Body of pancreas (tissue), 4 donors: ENCODE data around the gene BCL2L2.

ENCODE experiments used
- POLR2A ChIP-seq, 3 donors: fragments of 450-650 bp; IDR thresholded peaks; one replicate each; pipeline ENCODE4 v1.6.1; 2016; ENCODE audit warnings: antibody characterized with exemption in 3 of 3, mild to moderate bottlenecking in 2 of 3
- TF ChIP-seq, protein P1 (sequence below), 7 experiments: fragments of 450-650 bp in 4 of 7; fragments of 200-600 bp in 3 of 7; sonication (generic) in 3 of 7; IDR thresholded peaks; one replicate each; pipeline ENCODE4 v1.5.1; 2016 to 2019; ENCODE audit warnings: antibody characterized with exemption in 7 of 7

DNA sequence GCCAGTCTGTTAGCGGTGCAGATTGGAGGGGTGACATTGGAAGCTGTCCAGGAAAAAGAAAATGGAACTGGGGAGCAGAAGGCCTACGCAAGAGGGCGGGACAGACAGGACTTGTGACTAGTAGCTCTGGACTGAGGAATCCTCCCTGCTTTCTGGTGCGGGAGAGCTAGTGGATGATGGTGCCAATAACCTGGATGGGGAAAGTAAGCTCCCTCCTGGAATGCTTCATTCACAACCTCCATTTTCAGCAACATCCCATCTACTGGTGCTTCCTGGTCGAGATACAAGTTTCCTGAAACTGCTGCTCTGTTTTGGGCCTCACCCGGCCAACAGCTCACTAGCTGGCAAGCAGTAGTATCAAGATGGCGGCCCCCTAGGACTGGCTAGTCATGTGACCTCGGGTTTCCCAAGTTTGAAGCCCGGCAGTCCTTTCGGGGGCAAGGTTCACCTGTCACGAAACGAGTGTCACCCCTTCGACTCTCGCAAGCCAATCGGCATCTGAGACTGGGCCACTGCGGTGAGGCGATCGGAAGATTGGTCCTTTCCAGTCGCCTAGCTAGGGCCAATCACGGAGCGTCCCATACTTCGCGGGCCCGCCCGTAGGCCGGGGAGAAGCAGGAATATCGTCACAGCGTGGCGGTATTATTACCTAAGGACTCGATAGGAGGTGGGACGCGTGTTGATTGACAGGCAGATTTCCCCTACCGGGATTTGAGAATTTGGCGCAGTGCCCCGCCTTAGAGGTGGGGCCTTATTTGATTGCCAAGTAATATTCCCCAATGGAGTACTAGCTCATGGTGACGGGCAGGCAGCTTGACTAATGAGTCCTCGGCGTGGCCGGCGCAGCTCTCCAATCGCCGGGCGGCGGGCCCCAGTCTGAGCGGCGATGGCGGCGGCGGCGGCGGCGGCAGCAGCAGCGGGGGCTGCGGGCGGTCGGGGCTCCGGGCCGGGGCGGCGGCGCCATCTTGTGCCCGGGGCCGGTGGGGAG, 14.2 kb downstream of the BCL2L2 start, which contains the start of gene PABPN1:
- TF ChIP-seq, protein P1, sequence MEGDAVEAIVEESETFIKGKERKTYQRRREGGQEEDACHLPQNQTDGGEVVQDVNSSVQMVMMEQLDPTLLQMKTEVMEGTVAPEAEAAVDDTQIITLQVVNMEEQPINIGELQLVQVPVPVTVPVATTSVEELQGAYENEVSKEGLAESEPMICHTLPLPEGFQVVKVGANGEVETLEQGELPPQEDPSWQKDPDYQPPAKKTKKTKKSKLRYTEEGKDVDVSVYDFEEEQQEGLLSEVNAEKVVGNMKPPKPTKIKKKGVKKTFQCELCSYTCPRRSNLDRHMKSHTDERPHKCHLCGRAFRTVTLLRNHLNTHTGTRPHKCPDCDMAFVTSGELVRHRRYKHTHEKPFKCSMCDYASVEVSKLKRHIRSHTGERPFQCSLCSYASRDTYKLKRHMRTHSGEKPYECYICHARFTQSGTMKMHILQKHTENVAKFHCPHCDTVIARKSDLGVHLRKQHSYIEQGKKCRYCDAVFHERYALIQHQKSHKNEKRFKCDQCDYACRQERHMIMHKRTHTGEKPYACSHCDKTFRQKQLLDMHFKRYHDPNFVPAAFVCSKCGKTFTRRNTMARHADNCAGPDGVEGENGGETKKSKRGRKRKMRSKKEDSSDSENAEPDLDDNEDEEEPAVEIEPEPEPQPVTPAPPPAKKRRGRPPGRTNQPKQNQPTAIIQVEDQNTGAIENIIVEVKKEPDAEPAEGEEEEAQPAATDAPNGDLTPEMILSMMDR (IDR thresholded peaks at IDR 0.05) = peak in 1 of 7 experiments; percentile 5
- peak; percentile 35 to 64 (median 58) for TF ChIP-seq POLR2A (IDR thresholded peaks at IDR 0.05)
